CD4-positive, alpha-beta T cell treated with Interleukin-1 beta for 1 hour (primary cell): ENCODE data around the gene TMEM161B.
"Not testable (repeated sequence)": the region's sequence is repeated elsewhere in the genome, so short reads cannot be mapped to it uniquely, and the experiment has no call there.

ENCODE experiments used
- DNase-seq, 2 donors: peaks; one replicate each; pipeline ENCODE4 v3.0.0-alpha.2; 2020 to 2022

Gene TMEM161B

GRCh38 chr5:88268385-88269184 is at the start of gene TMEM161B:
Gene TMEM161B, minus strand, starts transcription at chr5:88268845. Its CDS starts 122 bp downstream, at chr5:88268723.
- peak; percentile 95 to 96 for DNase-seq

- no peak for DNase-seq
Measured at GRCh38 chr5:88304356-88304755, 35.7 kb upstream of the TMEM161B start.

- DNase-seq: no peak
Measured at GRCh38 chr5:88298425-88298824, 29.8 kb upstream of the TMEM161B start.

- no peak for DNase-seq
Measured at GRCh38 chr5:88290801-88291200, 22.2 kb upstream of the TMEM161B start.

GRCh38 chr5:88288528-88289197 is 20.0 kb upstream of the TMEM161B start:
- DNase-seq: no peak

GRCh38 chr5:88287846-88288527 is 19.3 kb upstream of the TMEM161B start:
- no peak for DNase-seq

GRCh38 chr5:88287302-88287701 is 18.7 kb upstream of the TMEM161B start:
- DNase-seq: no peak

- no peak for DNase-seq
Measured at GRCh38 chr5:88283690-88284089, 15.0 kb upstream of the TMEM161B start.

GRCh38 chr5:88281322-88281721 is 12.7 kb upstream of the TMEM161B start:
- DNase-seq: no peak

- DNase-seq: no peak
Measured at GRCh38 chr5:88279584-88279983, 10.9 kb upstream of the TMEM161B start.

GRCh38 chr5:88276378-88276777 is 7.7 kb upstream of the TMEM161B start:
- no peak for DNase-seq

GRCh38 chr5:88275581-88275980 is 6.9 kb upstream of the TMEM161B start:
- no peak for DNase-seq

- no peak for DNase-seq
Measured at GRCh38 chr5:88269222-88269771, 652 bp upstream of the TMEM161B start.

- DNase-seq: not testable (repeated sequence)
Measured at GRCh38 chr5:88264565-88264964, 4.1 kb downstream of the TMEM161B start.

- no peak for DNase-seq
Measured at GRCh38 chr5:88263349-88263748, 5.3 kb downstream of the TMEM161B start.

- DNase-seq: no peak
Measured at GRCh38 chr5:88262116-88262515, 6.5 kb downstream of the TMEM161B start.

- DNase-seq: no peak
Measured at GRCh38 chr5:88258636-88259035, 10.0 kb downstream of the TMEM161B start.

- no peak for DNase-seq
Measured at GRCh38 chr5:88256872-88257271, 11.8 kb downstream of the TMEM161B start.

- no peak for DNase-seq
Measured at GRCh38 chr5:88256037-88256436, 12.6 kb downstream of the TMEM161B start.

- no peak for DNase-seq
Measured at GRCh38 chr5:88254320-88254719, 14.3 kb downstream of the TMEM161B start.

GRCh38 chr5:88251048-88251711 is 17.5 kb downstream of the TMEM161B start:
- no peak for DNase-seq

GRCh38 chr5:88250010-88250409 is 18.6 kb downstream of the TMEM161B start:
- DNase-seq: no peak
